Coronary artery (tissue), 2 donors: Measurements from ENCODE around the gene FPR3.

Experiments
- DNase-seq: peaks from one replicate; pipeline ENCODE4 v3.0.0-alpha.2; 2017; ENCODE audit warnings: low spot score
- H3K27ac ChIP-seq, 2 donors: fragments of 200-600 bp; sonication (generic); one replicate each; pipeline ENCODE4 v1.5.1; 2016 to 2019
- H3K4me3 ChIP-seq: fragments of 200-600 bp; sonication (generic); 2 replicates; pipeline ENCODE4 v1.5.1; 2016; ENCODE audit warnings: mild to moderate bottlenecking, moderate library complexity
- CTCF ChIP-seq: fragments of 200-600 bp; sonication (generic); IDR thresholded peaks from one replicate; pipeline ENCODE4 v1.5.1; 2019; ENCODE audit warnings: antibody characterized with exemption

The FPR3 gene

GRCh38 chr19:51816711-51817110 lies 21.8 kb downstream of the FPR3 start:
- Histone ChIP-seq H3K27ac (peak overlapping the region in 1 of 2 donors; percentile 49), H3K4me3 (no peak overlapping the region)
- no peak for DNase-seq
- no peak for TF ChIP-seq CTCF

GRCh38 chr19:51820011-51820410 lies 25.1 kb downstream of the FPR3 start:
- peak overlapping the region in 1 of 2 donors; percentile 45 for H3K27ac ChIP-seq
- H3K4me3 ChIP-seq: no peak overlapping the region
- no peak for TF ChIP-seq CTCF
- no peak for DNase-seq

- H3K4me3 ChIP-seq: no peak overlapping the region
Observed at GRCh38 chr19:51820831-51821446, 26.0 kb downstream of the FPR3 start.

GRCh38 chr19:51821456-51821855 lies 26.5 kb downstream of the FPR3 start:
- no peak for TF ChIP-seq CTCF
- no peak for DNase-seq
- Histone ChIP-seq H3K27ac (peak overlapping the region in 1 of 2 donors; percentile 45), H3K4me3 (no peak overlapping the region)

More at GRCh38 chr19:51820831-51821446, 26.0 kb downstream of the FPR3 start:
- TF ChIP-seq CTCF: no peak
- no peak for DNase-seq
- H3K27ac ChIP-seq: peak overlapping the region in 1 of 2 donors; percentile 45

- no peak for TF ChIP-seq CTCF
- DNase-seq: no peak
Observed at GRCh38 chr19:51821921-51822320, 27.0 kb downstream of the FPR3 start.

GRCh38 chr19:51822325-51822724 lies 27.4 kb downstream of the FPR3 start:
- DNase-seq: no peak
- Histone ChIP-seq H3K27ac (peak overlapping the region in 1 of 2 donors; percentile 21), H3K4me3 (no peak overlapping the region)
- TF ChIP-seq CTCF: no peak

More at GRCh38 chr19:51821921-51822320, 27.0 kb downstream of the FPR3 start:
- H3K4me3 ChIP-seq: no peak overlapping the region
- peak overlapping the region in 1 of 2 donors; percentile 21 for H3K27ac ChIP-seq

- H3K27ac ChIP-seq: peak overlapping the region in 1 of 2 donors; percentile 17
- DNase-seq: no peak
- no peak for TF ChIP-seq CTCF
- no peak overlapping the region for H3K4me3 ChIP-seq
Observed at GRCh38 chr19:51822946-51823345, 28.0 kb downstream of the FPR3 start.
